Measurements from ENCODE around the gene IQGAP2. TPM values are rescaled to one million over a fixed set of nuclear protein-coding genes. Genes with fewer than 3 reads are reported as not detected.
A peak's percentile ranks its signal among the peaks of the same experiment; 100 is the strongest.
"Not testable (repeated sequence)": the region's sequence is repeated elsewhere in the genome, so short reads cannot be mapped to it uniquely, and the experiment has no call there.

The IQGAP2 gene
- total RNA-seq, 1 donor: 0.36 TPM

DNA sequence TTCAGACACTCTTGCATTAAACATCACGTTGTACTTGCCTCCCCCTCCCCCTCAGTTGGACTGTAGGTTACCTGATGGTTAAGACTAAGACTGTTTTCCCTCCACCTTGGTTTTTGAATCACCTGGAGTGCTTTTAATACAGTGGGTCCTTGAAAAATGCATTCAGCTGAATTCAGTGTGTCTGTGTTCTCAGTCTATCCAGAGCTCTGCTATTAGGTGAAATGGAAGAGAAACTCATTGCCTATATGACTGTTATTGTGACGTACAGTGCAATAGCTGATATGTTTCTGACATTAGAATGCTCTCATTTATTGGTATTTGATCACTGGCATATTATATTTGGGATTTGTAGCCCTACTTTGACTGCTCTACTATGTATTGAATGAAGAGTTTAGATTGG is 111.6 kb downstream of the IQGAP2 start:
- no peak overlapping the region for H3K4me3 ChIP-seq (ENCODE audit: insufficient read depth, low read length)
- H3K4me1 ChIP-seq (ENCODE audit: insufficient read depth, low read length): no peaks in the 10 kb centered on the region
- no peak overlapping the region for H2AFZ ChIP-seq (ENCODE audit: low read length)
- H3K27me3 ChIP-seq (ENCODE audit: insufficient read depth, low read length): peaks cover 3% of the 10 kb centered on the region
- no peaks in the 10 kb centered on the region for H4K20me1 ChIP-seq (ENCODE audit: insufficient read depth, low read length)
- TF ChIP-seq, protein P1, sequence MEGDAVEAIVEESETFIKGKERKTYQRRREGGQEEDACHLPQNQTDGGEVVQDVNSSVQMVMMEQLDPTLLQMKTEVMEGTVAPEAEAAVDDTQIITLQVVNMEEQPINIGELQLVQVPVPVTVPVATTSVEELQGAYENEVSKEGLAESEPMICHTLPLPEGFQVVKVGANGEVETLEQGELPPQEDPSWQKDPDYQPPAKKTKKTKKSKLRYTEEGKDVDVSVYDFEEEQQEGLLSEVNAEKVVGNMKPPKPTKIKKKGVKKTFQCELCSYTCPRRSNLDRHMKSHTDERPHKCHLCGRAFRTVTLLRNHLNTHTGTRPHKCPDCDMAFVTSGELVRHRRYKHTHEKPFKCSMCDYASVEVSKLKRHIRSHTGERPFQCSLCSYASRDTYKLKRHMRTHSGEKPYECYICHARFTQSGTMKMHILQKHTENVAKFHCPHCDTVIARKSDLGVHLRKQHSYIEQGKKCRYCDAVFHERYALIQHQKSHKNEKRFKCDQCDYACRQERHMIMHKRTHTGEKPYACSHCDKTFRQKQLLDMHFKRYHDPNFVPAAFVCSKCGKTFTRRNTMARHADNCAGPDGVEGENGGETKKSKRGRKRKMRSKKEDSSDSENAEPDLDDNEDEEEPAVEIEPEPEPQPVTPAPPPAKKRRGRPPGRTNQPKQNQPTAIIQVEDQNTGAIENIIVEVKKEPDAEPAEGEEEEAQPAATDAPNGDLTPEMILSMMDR (IDR thresholded peaks at IDR 0.05; ENCODE audit: extremely low read depth, low read depth, low read length): no peak
- H3K4me2 ChIP-seq (ENCODE audit: insufficient read depth, low read length): no peak overlapping the region
- H3K9me3 ChIP-seq (ENCODE audit: low read depth, low read length): no peaks in the 10 kb centered on the region
- H3K27ac ChIP-seq (ENCODE audit: low read depth, low read length): no peak overlapping the region
- no peak for DNase-seq (ENCODE audit: insufficient read length, low spot score, missing footprints)
- no peaks in the 10 kb centered on the region for H3K79me2 ChIP-seq (ENCODE audit: insufficient read depth, low read length)
- H3K36me3 ChIP-seq (ENCODE audit: insufficient read depth, low read length): no peaks in the 10 kb centered on the region

DNA sequence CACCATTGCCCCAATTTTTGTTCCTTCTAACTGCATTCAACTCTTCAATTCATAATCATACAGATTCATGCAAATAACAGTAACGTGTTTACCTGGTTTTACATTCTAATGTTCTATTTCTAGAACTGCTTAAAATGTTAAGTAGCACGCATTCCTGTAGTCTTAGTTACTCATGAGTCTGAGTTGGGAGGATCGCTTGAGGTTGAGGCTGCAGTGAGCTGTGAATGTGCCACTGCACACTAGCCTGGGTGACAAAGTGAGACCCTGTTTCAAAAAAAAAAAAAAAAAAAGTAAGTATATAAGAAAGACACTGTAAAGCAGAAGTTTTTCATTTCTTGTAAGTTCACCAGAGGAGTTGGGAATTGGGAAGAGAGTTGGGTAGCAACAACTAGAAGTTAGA is 114.2 kb downstream of the IQGAP2 start:
- no peaks in the 10 kb centered on the region for H3K36me3 ChIP-seq (ENCODE audit: insufficient read depth, low read length)
- H3K4me3 ChIP-seq (ENCODE audit: insufficient read depth, low read length): no peak overlapping the region
- H3K4me2 ChIP-seq (ENCODE audit: insufficient read depth, low read length): no peak overlapping the region
- no peak for DNase-seq (ENCODE audit: insufficient read length, low spot score, missing footprints)
- H3K9me3 ChIP-seq (ENCODE audit: low read depth, low read length): no peaks in the 10 kb centered on the region
- H3K4me1 ChIP-seq (ENCODE audit: insufficient read depth, low read length): peaks cover 3% of the 10 kb centered on the region
- TF ChIP-seq, protein P1 (IDR thresholded peaks at IDR 0.05; ENCODE audit: extremely low read depth, low read depth, low read length): no peak
- H2AFZ ChIP-seq (ENCODE audit: low read length): no peak overlapping the region
- H4K20me1 ChIP-seq (ENCODE audit: insufficient read depth, low read length): no peaks in the 10 kb centered on the region
- no peaks in the 10 kb centered on the region for H3K79me2 ChIP-seq (ENCODE audit: insufficient read depth, low read length)
- H3K27ac ChIP-seq (ENCODE audit: low read depth, low read length): no peak overlapping the region
- H3K27me3 ChIP-seq (ENCODE audit: insufficient read depth, low read length): peaks cover 3% of the 10 kb centered on the region

DNA sequence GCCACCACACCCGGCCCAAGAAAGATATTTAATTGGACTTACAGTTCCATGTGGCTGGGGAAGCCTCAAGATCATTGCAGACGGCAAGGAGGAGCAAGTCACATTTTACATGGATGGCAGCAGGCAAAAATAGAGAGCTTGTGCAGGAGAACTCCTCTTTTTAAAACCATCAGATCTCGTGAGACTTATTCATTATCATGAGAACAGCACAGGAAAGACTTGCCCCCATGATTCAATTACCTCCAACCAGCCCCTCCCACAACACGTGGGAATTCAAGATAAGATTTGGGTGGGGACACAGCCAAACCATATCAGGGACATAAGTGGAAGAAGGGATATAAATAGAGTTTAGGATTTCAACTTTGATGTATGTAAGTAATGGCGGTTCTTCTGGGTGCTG is 115.2 kb downstream of the IQGAP2 start:
- H3K4me2 ChIP-seq (ENCODE audit: insufficient read depth, low read length); H3K27ac ChIP-seq (ENCODE audit: low read depth, low read length); H3K4me3 ChIP-seq (ENCODE audit: insufficient read depth, low read length); H3K9me3 ChIP-seq (ENCODE audit: low read depth, low read length); DNase-seq (ENCODE audit: insufficient read length, low spot score, missing footprints); H3K27me3 ChIP-seq (ENCODE audit: insufficient read depth, low read length); H3K36me3 ChIP-seq (ENCODE audit: insufficient read depth, low read length); H2AFZ ChIP-seq (ENCODE audit: low read length); H4K20me1 ChIP-seq (ENCODE audit: insufficient read depth, low read length); H3K4me1 ChIP-seq (ENCODE audit: insufficient read depth, low read length); H3K79me2 ChIP-seq (ENCODE audit: insufficient read depth, low read length): not testable (repeated sequence)

DNA sequence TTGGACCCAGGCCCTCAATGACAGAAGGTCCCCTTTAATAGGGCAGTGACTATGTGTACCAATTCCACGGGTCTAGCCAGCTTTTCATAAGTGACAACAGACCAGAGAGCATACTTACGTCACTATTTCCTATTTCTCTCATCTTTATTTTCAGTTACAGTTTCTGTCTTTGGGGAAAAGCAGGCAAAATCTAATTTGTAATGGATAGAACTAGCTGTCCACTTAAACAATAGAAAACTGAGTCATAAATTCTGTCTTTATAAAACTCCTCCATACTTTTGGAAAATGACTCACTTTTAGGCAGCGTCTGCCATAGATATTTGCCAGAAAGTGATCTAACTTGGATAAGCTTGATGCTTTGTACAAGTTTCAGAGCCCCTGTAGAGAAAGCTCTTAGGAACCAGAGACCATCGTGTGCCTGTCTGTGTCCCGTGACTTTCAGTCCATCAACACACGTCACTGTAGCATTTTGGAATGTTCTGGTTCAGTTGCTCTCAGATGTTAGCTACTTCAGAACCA is 118.2 kb downstream of the IQGAP2 start:
- peaks cover 3% of the 10 kb centered on the region for H3K27me3 ChIP-seq (ENCODE audit: insufficient read depth, low read length)
- no peaks in the 10 kb centered on the region for H4K20me1 ChIP-seq (ENCODE audit: insufficient read depth, low read length)
- no peaks in the 10 kb centered on the region for H3K9me3 ChIP-seq (ENCODE audit: low read depth, low read length)
- peak; percentile 66 for DNase-seq (ENCODE audit: insufficient read length, low spot score, missing footprints)
- no peak overlapping the region for H3K4me2 ChIP-seq (ENCODE audit: insufficient read depth, low read length)
- H3K27ac ChIP-seq (ENCODE audit: low read depth, low read length): no peak overlapping the region
- H3K79me2 ChIP-seq (ENCODE audit: insufficient read depth, low read length): no peaks in the 10 kb centered on the region
- no peak overlapping the region for H2AFZ ChIP-seq (ENCODE audit: low read length)
- H3K4me3 ChIP-seq (ENCODE audit: insufficient read depth, low read length): no peak overlapping the region
- no peaks in the 10 kb centered on the region for H3K36me3 ChIP-seq (ENCODE audit: insufficient read depth, low read length)
- peaks cover 3% of the 10 kb centered on the region for H3K4me1 ChIP-seq (ENCODE audit: insufficient read depth, low read length)
- TF ChIP-seq, protein P1 (IDR thresholded peaks at IDR 0.05; ENCODE audit: extremely low read depth, low read depth, low read length): no peak

Data from osteoblast (primary cell).